ENCODE results near the gene MEIS1. TPM values are rescaled to one million over a fixed set of nuclear protein-coding genes. Genes with fewer than 3 reads are reported as not detected.
A peak's percentile ranks its signal among the peaks of the same experiment; 100 is the strongest.

Gene MEIS1
- total RNA-seq, 2 donors from 2014 or later, result 1.8 to 2.3 TPM

- Histone ChIP-seq H3K27ac (ENCODE audit: low read depth, low read length) (no peak overlapping the region), H3K9me3 (ENCODE audit: control insufficient read depth, low read length) (no peaks in the 10 kb centered on the region), H3K4me3 (ENCODE audit: low read length) (peak overlapping the region; percentile 97), H3K36me3 (ENCODE audit: control insufficient read depth, insufficient read depth, low read length) (no peaks in the 10 kb centered on the region), H3K4me1 (ENCODE audit: control insufficient read depth, insufficient read depth, low read length) (peaks cover 13% of the 10 kb centered on the region), H3K27me3 (ENCODE audit: control insufficient read depth, insufficient read depth, low read length, poor library complexity, severe bottlenecking) (peaks cover 76% of the 10 kb centered on the region), H3K9ac (ENCODE audit: extremely low read depth, low read length, poor library complexity, severe bottlenecking) (no peak overlapping the region)
- Mint-ChIP-seq H3K4me3 (peak overlapping the region; percentile 5), H3K27ac (no peak overlapping the region), H3K9me3 (no peaks in the 10 kb centered on the region), H3K27me3 (ENCODE audit: insufficient read depth) (peaks cover 93% of the 10 kb centered on the region), H3K36me3 (ENCODE audit: low read depth) (no peaks in the 10 kb centered on the region), H3K4me1 (peaks cover 38% of the 10 kb centered on the region)
- no peak for TF ChIP-seq CTCF (conservative IDR thresholded peaks at IDR 0.05)
- DNase-seq, result peak; percentile 68
- WGBS, 2 experiments (ENCODE audit: insufficient coverage in 1 of 2, insufficient read length in 1 of 2), result 7 to 8% methylated on average over 7 to 22 of the region's 22 CpGs
These were observed 3.0 kb downstream of the MEIS1 start for GRCh38 chr2:66437691-66438497.

- Mint-ChIP-seq H3K4me3 (no peak overlapping the region), H3K4me1 (peaks cover 38% of the 10 kb centered on the region), H3K27ac (no peak overlapping the region), H3K36me3 (ENCODE audit: low read depth) (no peaks in the 10 kb centered on the region), H3K27me3 (ENCODE audit: insufficient read depth) (peaks cover 94% of the 10 kb centered on the region), H3K9me3 (no peaks in the 10 kb centered on the region)
- Histone ChIP-seq H3K4me3 (ENCODE audit: low read length) (peak overlapping the region; percentile 97), H3K9me3 (ENCODE audit: control insufficient read depth, low read length) (no peaks in the 10 kb centered on the region), H3K27me3 (ENCODE audit: control insufficient read depth, insufficient read depth, low read length, poor library complexity, severe bottlenecking) (peaks cover 82% of the 10 kb centered on the region), H3K9ac (ENCODE audit: extremely low read depth, low read length, poor library complexity, severe bottlenecking) (no peak overlapping the region), H3K4me1 (ENCODE audit: control insufficient read depth, insufficient read depth, low read length) (peaks cover 13% of the 10 kb centered on the region), H3K27ac (ENCODE audit: low read depth, low read length) (no peak overlapping the region), H3K36me3 (ENCODE audit: control insufficient read depth, insufficient read depth, low read length) (no peaks in the 10 kb centered on the region)
- no peak for DNase-seq
- WGBS, 2 experiments (ENCODE audit: insufficient coverage in 1 of 2, insufficient read length in 1 of 2), result 17 to 20% methylated on average over 6 to 7 of the region's 8 CpGs
- no peak for TF ChIP-seq CTCF (conservative IDR thresholded peaks at IDR 0.05)
These were observed 3.5 kb downstream of the MEIS1 start for GRCh38 chr2:66438498-66438833.

GRCh38 chr2:66438891-66439811, 4.2 kb downstream of the MEIS1 start:
- no peaks in the 10 kb centered on the region for H3K36me3 ChIP-seq (ENCODE audit: control insufficient read depth, insufficient read depth, low read length)
- H3K4me3 ChIP-seq (ENCODE audit: low read length), result peak overlapping the region; percentile 78
- H3K9ac ChIP-seq (ENCODE audit: extremely low read depth, low read length, poor library complexity, severe bottlenecking), result no peak overlapping the region
- Mint-ChIP-seq H3K27ac (no peak overlapping the region), H3K4me3 (peak overlapping the region; percentile 53), H3K36me3 (ENCODE audit: low read depth) (no peaks in the 10 kb centered on the region), H3K4me1 (peaks cover 42% of the 10 kb centered on the region), H3K9me3 (no peaks in the 10 kb centered on the region), H3K27me3 (ENCODE audit: insufficient read depth) (peaks cover 97% of the 10 kb centered on the region)
- 4 to 9% methylated on average over 13 to 37 of the region's 37 CpGs for WGBS, 2 experiments (ENCODE audit: insufficient coverage in 1 of 2, insufficient read length in 1 of 2)
- peaks cover 89% of the 10 kb centered on the region for H3K27me3 ChIP-seq (ENCODE audit: control insufficient read depth, insufficient read depth, low read length, poor library complexity, severe bottlenecking)
- TF ChIP-seq CTCF (conservative IDR thresholded peaks at IDR 0.05), result no peak
- no peaks in the 10 kb centered on the region for H3K9me3 ChIP-seq (ENCODE audit: control insufficient read depth, low read length)
- H3K27ac ChIP-seq (ENCODE audit: low read depth, low read length), result peak overlapping the region; percentile 21
- DNase-seq, result peak; percentile 75
- peaks cover 13% of the 10 kb centered on the region for H3K4me1 ChIP-seq (ENCODE audit: control insufficient read depth, insufficient read depth, low read length)

Measured in endodermal cell (in vitro differentiated cells).